ENCODE results near the gene TOMM20L. TPM values are rescaled to one million over a fixed set of nuclear protein-coding genes. Genes with fewer than 3 reads are reported as not detected.

TOMM20L gene
- total and polyA plus RNA-seq, 4 donors: not detected

DNA sequence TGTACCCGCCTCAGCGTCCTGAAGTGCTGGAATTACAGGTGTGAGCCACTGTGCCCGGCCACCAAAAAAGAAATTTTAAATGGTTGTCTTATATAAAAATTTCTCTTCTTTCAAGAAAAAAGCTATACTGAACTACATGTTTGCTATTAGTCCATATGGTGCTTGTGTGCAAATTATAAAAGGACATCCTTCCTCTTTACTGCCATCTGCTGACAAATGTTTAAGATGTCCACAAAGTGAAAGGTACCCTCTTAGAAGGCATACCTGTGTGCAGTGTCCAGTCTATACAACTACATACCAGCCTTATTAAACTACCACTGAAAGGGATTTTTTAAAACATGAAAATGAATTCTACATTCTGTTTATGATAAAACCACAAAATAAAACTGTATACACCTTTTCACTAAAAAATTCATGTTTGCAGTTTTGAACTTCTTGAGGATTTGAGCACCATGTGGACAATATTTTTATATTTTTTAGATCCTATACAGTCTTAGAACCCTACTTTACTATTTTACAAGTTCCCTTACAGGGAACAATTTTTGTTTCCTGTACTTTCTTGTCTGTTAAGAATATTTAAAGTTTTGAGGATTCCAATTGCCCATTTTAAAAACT lies 32.8 kb upstream of the TOMM20L start:
- TF ChIP-seq HNF4G (IDR thresholded peaks at IDR 0.05): no peak
- TF ChIP-seq FOXA1 (IDR thresholded peaks at IDR 0.05): no peak
- TF ChIP-seq CTCF (IDR thresholded peaks at IDR 0.05; ENCODE audit: low read depth, low read length, missing input control): peak; percentile 30
- TF ChIP-seq, protein P1, sequence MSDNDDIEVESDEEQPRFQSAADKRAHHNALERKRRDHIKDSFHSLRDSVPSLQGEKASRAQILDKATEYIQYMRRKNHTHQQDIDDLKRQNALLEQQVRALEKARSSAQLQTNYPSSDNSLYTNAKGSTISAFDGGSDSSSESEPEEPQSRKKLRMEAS (IDR thresholded peaks at IDR 0.05): no peak
- TF ChIP-seq RAD21 (IDR thresholded peaks at IDR 0.05): peak; percentile 63 to 72
- Histone ChIP-seq H3K9ac (ENCODE audit: low read depth in 1 of 2, low read length in 2 of 2) (no peak overlapping the region), H3K27ac (ENCODE audit: low read depth in 1 of 2, low read length in 2 of 2) (no peak overlapping the region), H3K36me3 (ENCODE audit: control insufficient read depth in 4 of 4, insufficient read depth in 3 of 4, low read depth in 1 of 4, low read length in 3 of 4) (peaks cover 17 to 65% (median 54%) of the 10 kb centered on the region in 4 donors), H3K9me3 (ENCODE audit: control insufficient read depth in 4 of 4, low read length in 3 of 4) (no peaks in the 10 kb centered on the region), H3K4me1 (ENCODE audit: control insufficient read depth in 4 of 4, insufficient read depth in 4 of 4, low read length in 3 of 4) (no peaks in the 10 kb centered on the region), H3K27me3 (ENCODE audit: control insufficient read depth in 4 of 4, insufficient read depth in 4 of 4, low read length in 3 of 4) (no peaks in the 10 kb centered on the region), H3K4me3 (ENCODE audit: low read depth in 1 of 3, low read length in 3 of 3) (no peak overlapping the region)
- no peak for DNase-seq (ENCODE audit: low spot score)
- 95% methylated on average over 3 of the region's 3 CpGs for WGBS

- H3K9me3 ChIP-seq (ENCODE audit: control insufficient read depth in 4 of 4, low read length in 3 of 4): no peaks in the 10 kb centered on the region
- peaks cover 14 to 72% (median 59%) of the 10 kb centered on the region in 4 donors for H3K36me3 ChIP-seq (ENCODE audit: control insufficient read depth in 4 of 4, insufficient read depth in 3 of 4, low read depth in 1 of 4, low read length in 3 of 4)
- no peak overlapping the region for H3K27ac ChIP-seq (ENCODE audit: low read depth in 1 of 2, low read length in 2 of 2)
- 87% methylated on average over 4 of the region's 4 CpGs for WGBS
- no peak for DNase-seq (ENCODE audit: low spot score)
- TF ChIP-seq, protein P2, sequence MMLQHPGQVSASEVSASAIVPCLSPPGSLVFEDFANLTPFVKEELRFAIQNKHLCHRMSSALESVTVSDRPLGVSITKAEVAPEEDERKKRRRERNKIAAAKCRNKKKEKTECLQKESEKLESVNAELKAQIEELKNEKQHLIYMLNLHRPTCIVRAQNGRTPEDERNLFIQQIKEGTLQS (IDR thresholded peaks at IDR 0.05): no peak
- no peak for TF ChIP-seq EGR1 (IDR thresholded peaks at IDR 0.05; ENCODE audit: low read depth in 2 of 2)
- TF ChIP-seq RAD21 (IDR thresholded peaks at IDR 0.05): no peak
- no peak for TF ChIP-seq RXRA (IDR thresholded peaks at IDR 0.05)
- TF ChIP-seq SP1 (IDR thresholded peaks at IDR 0.05): no peak
- no peak for TF ChIP-seq HNF4A (conservative IDR thresholded peaks at IDR 0.05)
- TF ChIP-seq ZBTB33 (IDR thresholded peaks at IDR 0.05): no peak
- TF ChIP-seq NR2F2 (IDR thresholded peaks at IDR 0.05): no peak
- H3K27me3 ChIP-seq (ENCODE audit: control insufficient read depth in 4 of 4, insufficient read depth in 4 of 4, low read length in 3 of 4): no peaks in the 10 kb centered on the region
- H3K4me1 ChIP-seq (ENCODE audit: control insufficient read depth in 4 of 4, insufficient read depth in 4 of 4, low read length in 3 of 4): no peaks in the 10 kb centered on the region
- H3K4me3 ChIP-seq (ENCODE audit: low read depth in 1 of 3, low read length in 3 of 3): no peak overlapping the region
- H3K9ac ChIP-seq (ENCODE audit: low read depth in 1 of 2, low read length in 2 of 2): no peak overlapping the region
These were observed 31.4 kb upstream of the TOMM20L start for GRCh38 chr14:58364316-58364715.

- Histone ChIP-seq H3K4me3 (ENCODE audit: low read depth in 1 of 3, low read length in 3 of 3) (no peak overlapping the region), H3K9ac (ENCODE audit: low read depth in 1 of 2, low read length in 2 of 2) (no peak overlapping the region), H3K4me1 (ENCODE audit: control insufficient read depth in 4 of 4, insufficient read depth in 4 of 4, low read length in 3 of 4) (no peaks in the 10 kb centered on the region), H3K27ac (ENCODE audit: low read depth in 1 of 2, low read length in 2 of 2) (no peak overlapping the region), H3K9me3 (ENCODE audit: control insufficient read depth in 4 of 4, low read length in 3 of 4) (no peaks in the 10 kb centered on the region), H3K27me3 (ENCODE audit: control insufficient read depth in 4 of 4, insufficient read depth in 4 of 4, low read length in 3 of 4) (no peaks in the 10 kb centered on the region), H3K36me3 (ENCODE audit: control insufficient read depth in 4 of 4, insufficient read depth in 3 of 4, low read depth in 1 of 4, low read length in 3 of 4) (peaks cover 8 to 73% (median 52%) of the 10 kb centered on the region in 4 donors)
- DNase-seq (ENCODE audit: low spot score): no peak
- WGBS: 91% methylated on average over 3 of the region's 3 CpGs
- TF ChIP-seq EGR1 (IDR thresholded peaks at IDR 0.05; ENCODE audit: low read depth in 2 of 2) (no peak), HNF4G (IDR thresholded peaks at IDR 0.05) (no peak), FOXA2 (IDR thresholded peaks at IDR 0.05) (no peak), JUND (IDR thresholded peaks at IDR 0.05) (no peak), TAF1 (conservative IDR thresholded peaks at IDR 0.05) (no peak), NR2F2 (IDR thresholded peaks at IDR 0.05) (no peak), CTCF (IDR thresholded peaks at IDR 0.05; ENCODE audit: low read depth, low read length, missing input control) (no peak), HNF4A (conservative IDR thresholded peaks at IDR 0.05) (no peak)
- TF ChIP-seq, protein P2 (IDR thresholded peaks at IDR 0.05): no peak
- TF ChIP-seq, protein P3, sequence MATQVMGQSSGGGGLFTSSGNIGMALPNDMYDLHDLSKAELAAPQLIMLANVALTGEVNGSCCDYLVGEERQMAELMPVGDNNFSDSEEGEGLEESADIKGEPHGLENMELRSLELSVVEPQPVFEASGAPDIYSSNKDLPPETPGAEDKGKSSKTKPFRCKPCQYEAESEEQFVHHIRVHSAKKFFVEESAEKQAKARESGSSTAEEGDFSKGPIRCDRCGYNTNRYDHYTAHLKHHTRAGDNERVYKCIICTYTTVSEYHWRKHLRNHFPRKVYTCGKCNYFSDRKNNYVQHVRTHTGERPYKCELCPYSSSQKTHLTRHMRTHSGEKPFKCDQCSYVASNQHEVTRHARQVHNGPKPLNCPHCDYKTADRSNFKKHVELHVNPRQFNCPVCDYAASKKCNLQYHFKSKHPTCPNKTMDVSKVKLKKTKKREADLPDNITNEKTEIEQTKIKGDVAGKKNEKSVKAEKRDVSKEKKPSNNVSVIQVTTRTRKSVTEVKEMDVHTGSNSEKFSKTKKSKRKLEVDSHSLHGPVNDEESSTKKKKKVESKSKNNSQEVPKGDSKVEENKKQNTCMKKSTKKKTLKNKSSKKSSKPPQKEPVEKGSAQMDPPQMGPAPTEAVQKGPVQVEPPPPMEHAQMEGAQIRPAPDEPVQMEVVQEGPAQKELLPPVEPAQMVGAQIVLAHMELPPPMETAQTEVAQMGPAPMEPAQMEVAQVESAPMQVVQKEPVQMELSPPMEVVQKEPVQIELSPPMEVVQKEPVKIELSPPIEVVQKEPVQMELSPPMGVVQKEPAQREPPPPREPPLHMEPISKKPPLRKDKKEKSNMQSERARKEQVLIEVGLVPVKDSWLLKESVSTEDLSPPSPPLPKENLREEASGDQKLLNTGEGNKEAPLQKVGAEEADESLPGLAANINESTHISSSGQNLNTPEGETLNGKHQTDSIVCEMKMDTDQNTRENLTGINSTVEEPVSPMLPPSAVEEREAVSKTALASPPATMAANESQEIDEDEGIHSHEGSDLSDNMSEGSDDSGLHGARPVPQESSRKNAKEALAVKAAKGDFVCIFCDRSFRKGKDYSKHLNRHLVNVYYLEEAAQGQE (IDR thresholded peaks at IDR 0.05): no peak
- TF ChIP-seq, protein P1 (IDR thresholded peaks at IDR 0.05): no peak
These were observed 28.4 kb upstream of the TOMM20L start for GRCh38 chr14:58367296-58367695.

Measured in liver (tissue), 9 donors.